ENCODE results near the gene LATS2. TPM values are rescaled to one million over a fixed set of nuclear protein-coding genes. Genes with fewer than 3 reads are reported as not detected.
A peak's percentile ranks its signal among the peaks of the same experiment; 100 is the strongest.

Gene LATS2
- total RNA-seq, 2 donors from 2014 or later: 15.8 to 29.8 TPM

- H3K9me3 Mint-ChIP-seq: no peaks in the 10 kb centered on the region
- peaks cover 50 to 56% of the 10 kb centered on the region in 2 donors for H3K4me1 Mint-ChIP-seq (ENCODE audit: low read depth in 2 of 2)
- no peak overlapping the region for H3K4me3 Mint-ChIP-seq
- H3K27me3 Mint-ChIP-seq: no peaks in the 10 kb centered on the region
- DNase-seq (ENCODE audit: low spot score) (no peak), ATAC-seq (no peak)
- H3K36me3 Mint-ChIP-seq: peaks cover 5% of the 10 kb centered on the region
- peak overlapping the region in 1 of 2 donors; percentile 43 for H3K27ac Mint-ChIP-seq
Measured at GRCh38 chr13:21048901-21049698, 12.3 kb downstream of the LATS2 start.

- peaks cover 39 to 51% of the 10 kb centered on the region in 2 donors for H3K4me1 Mint-ChIP-seq (ENCODE audit: low read depth in 2 of 2)
- H3K4me3 Mint-ChIP-seq: no peak overlapping the region
- DNase-seq (ENCODE audit: low spot score) (no peak), ATAC-seq (no peak)
- H3K27me3 Mint-ChIP-seq: no peaks in the 10 kb centered on the region
- H3K9me3 Mint-ChIP-seq: no peaks in the 10 kb centered on the region
- peak overlapping the region in 1 of 2 donors; percentile 37 for H3K27ac Mint-ChIP-seq
- peaks cover 5% of the 10 kb centered on the region for H3K36me3 Mint-ChIP-seq
Measured at GRCh38 chr13:21047591-21048282, 13.6 kb downstream of the LATS2 start.

GRCh38 chr13:21047087-21047486 lies 14.3 kb downstream of the LATS2 start:
- DNase-seq (ENCODE audit: low spot score) (no peak), ATAC-seq (no peak)
- peaks cover 39 to 51% of the 10 kb centered on the region in 2 donors for H3K4me1 Mint-ChIP-seq (ENCODE audit: low read depth in 2 of 2)
- no peak overlapping the region for H3K4me3 Mint-ChIP-seq
- peaks cover 5% of the 10 kb centered on the region for H3K36me3 Mint-ChIP-seq
- H3K9me3 Mint-ChIP-seq: no peaks in the 10 kb centered on the region
- no peaks in the 10 kb centered on the region for H3K27me3 Mint-ChIP-seq
- peak overlapping the region in 1 of 2 donors; percentile 37 for H3K27ac Mint-ChIP-seq

- no peak for ATAC-seq
- Mint-ChIP-seq H3K9me3 (no peaks in the 10 kb centered on the region), H3K27me3 (no peaks in the 10 kb centered on the region), H3K27ac (no peak overlapping the region), H3K36me3 (peaks cover 5% of the 10 kb centered on the region), H3K4me3 (no peak overlapping the region), H3K4me1 (ENCODE audit: low read depth in 2 of 2) (peaks cover 36 to 52% of the 10 kb centered on the region in 2 donors)
- DNase-seq (ENCODE audit: low spot score): no peak
Measured at GRCh38 chr13:21046203-21046602, 15.2 kb downstream of the LATS2 start.

GRCh38 chr13:21045100-21045499 lies 16.3 kb downstream of the LATS2 start:
- Mint-ChIP-seq H3K4me1 (ENCODE audit: low read depth in 2 of 2) (peaks cover 29 to 46% of the 10 kb centered on the region in 2 donors), H3K27me3 (no peaks in the 10 kb centered on the region), H3K36me3 (peaks cover 5% of the 10 kb centered on the region), H3K4me3 (peak overlapping the region; percentile 5), H3K9me3 (no peaks in the 10 kb centered on the region), H3K27ac (peak overlapping the region; percentile 22 to 36)
- no peak for ATAC-seq
- no peak for DNase-seq (ENCODE audit: low spot score)

- H3K36me3 Mint-ChIP-seq: peaks cover 5% of the 10 kb centered on the region
- ATAC-seq (no peak), DNase-seq (ENCODE audit: low spot score) (no peak)
- no peak overlapping the region for H3K27ac Mint-ChIP-seq
- H3K9me3 Mint-ChIP-seq: no peaks in the 10 kb centered on the region
- no peak overlapping the region for H3K4me3 Mint-ChIP-seq
- H3K27me3 Mint-ChIP-seq: no peaks in the 10 kb centered on the region
- peaks cover 25 to 44% of the 10 kb centered on the region in 2 donors for H3K4me1 Mint-ChIP-seq (ENCODE audit: low read depth in 2 of 2)
Measured at GRCh38 chr13:21043898-21044297, 17.5 kb downstream of the LATS2 start.

- H3K4me1 Mint-ChIP-seq (ENCODE audit: low read depth in 2 of 2): peaks cover 24 to 40% of the 10 kb centered on the region in 2 donors
Measured at GRCh38 chr13:21040120-21040826, 21.1 kb downstream of the LATS2 start.

GRCh38 chr13:21039097-21039800 lies 22.1 kb downstream of the LATS2 start:
- ATAC-seq (no peak), DNase-seq (ENCODE audit: low spot score) (no peak)
- H3K36me3 Mint-ChIP-seq: no peaks in the 10 kb centered on the region
- no peaks in the 10 kb centered on the region for H3K9me3 Mint-ChIP-seq
- H3K27me3 Mint-ChIP-seq: no peaks in the 10 kb centered on the region
- H3K27ac Mint-ChIP-seq: peak overlapping the region in 1 of 2 donors; percentile 80
- no peak overlapping the region for H3K4me3 Mint-ChIP-seq
- peaks cover 30 to 41% of the 10 kb centered on the region in 2 donors for H3K4me1 Mint-ChIP-seq (ENCODE audit: low read depth in 2 of 2)

More at GRCh38 chr13:21040120-21040826, 21.1 kb downstream of the LATS2 start:
- Mint-ChIP-seq H3K27ac (no peak overlapping the region), H3K27me3 (no peaks in the 10 kb centered on the region), H3K9me3 (no peaks in the 10 kb centered on the region), H3K36me3 (peaks cover 4% of the 10 kb centered on the region), H3K4me3 (no peak overlapping the region)
- DNase-seq (ENCODE audit: low spot score) (no peak), ATAC-seq (no peak)

GRCh38 chr13:21037656-21038055 lies 23.7 kb downstream of the LATS2 start:
- H3K36me3 Mint-ChIP-seq: no peaks in the 10 kb centered on the region
- H3K27me3 Mint-ChIP-seq: no peaks in the 10 kb centered on the region
- H3K4me3 Mint-ChIP-seq: no peak overlapping the region
- no peak for ATAC-seq
- DNase-seq (ENCODE audit: low spot score): no peak
- H3K27ac Mint-ChIP-seq: no peak overlapping the region
- H3K9me3 Mint-ChIP-seq: no peaks in the 10 kb centered on the region
- H3K4me1 Mint-ChIP-seq (ENCODE audit: low read depth in 2 of 2): peaks cover 45 to 53% of the 10 kb centered on the region in 2 donors

GRCh38 chr13:21035498-21035897 lies 25.9 kb downstream of the LATS2 start:
- DNase-seq (ENCODE audit: low spot score) (no peak), ATAC-seq (no peak)
- Mint-ChIP-seq H3K36me3 (no peaks in the 10 kb centered on the region), H3K27ac (peak overlapping the region in 1 of 2 donors; percentile 11), H3K9me3 (no peaks in the 10 kb centered on the region), H3K4me3 (no peak overlapping the region), H3K4me1 (ENCODE audit: low read depth in 2 of 2) (peaks cover 47 to 61% of the 10 kb centered on the region in 2 donors), H3K27me3 (no peaks in the 10 kb centered on the region)

- no peak for DNase-seq (ENCODE audit: low spot score)
- Mint-ChIP-seq H3K36me3 (no peaks in the 10 kb centered on the region), H3K4me1 (ENCODE audit: low read depth in 2 of 2) (peaks cover 42 to 56% of the 10 kb centered on the region in 2 donors), H3K27ac (peak overlapping the region in 1 of 2 donors; percentile 78), H3K4me3 (no peak overlapping the region), H3K9me3 (no peaks in the 10 kb centered on the region), H3K27me3 (no peaks in the 10 kb centered on the region)
- ATAC-seq: peak in 1 of 2 donors; percentile 37
Measured at GRCh38 chr13:21034603-21035191, 26.7 kb downstream of the LATS2 start.

GRCh38 chr13:21033856-21034602 lies 27.4 kb downstream of the LATS2 start:
- H3K4me3 Mint-ChIP-seq: peak overlapping the region; percentile 41
- H3K27ac Mint-ChIP-seq: peak overlapping the region in 1 of 2 donors; percentile 78
- H3K9me3 Mint-ChIP-seq: no peaks in the 10 kb centered on the region
- H3K4me1 Mint-ChIP-seq (ENCODE audit: low read depth in 2 of 2): peaks cover 37 to 51% of the 10 kb centered on the region in 2 donors
- H3K27me3 Mint-ChIP-seq: no peaks in the 10 kb centered on the region
- no peak for DNase-seq (ENCODE audit: low spot score)
- peak; percentile 66 to 80 for ATAC-seq
- H3K36me3 Mint-ChIP-seq: no peaks in the 10 kb centered on the region
